Measurements from ENCODE around the gene RASGRF1.

GRCh38 chr15:78917888-78918287 lies 172.7 kb downstream of the RASGRF1 start:
- TF ChIP-seq POLR2A (IDR thresholded peaks at IDR 0.05) (no peak), CTCF (IDR thresholded peaks at IDR 0.05) (no peak)
